Measurements from ENCODE around the gene PPM1B.

Gene PPM1B

GRCh38 chr2:44267269-44267795, 98.7 kb downstream of the PPM1B start:
- no peak for DNase-seq

- DNase-seq = no peak
These were observed 99.3 kb downstream of the PPM1B start for GRCh38 chr2:44267796-44268648.

GRCh38 chr2:44269831-44270230, 101.2 kb downstream of the PPM1B start:
- no peak for DNase-seq

GRCh38 chr2:44271296-44271695, 102.6 kb downstream of the PPM1B start:
- DNase-seq = no peak

GRCh38 chr2:44273076-44273475, 104.4 kb downstream of the PPM1B start:
- no peak for DNase-seq

GRCh38 chr2:44273596-44273995, 104.9 kb downstream of the PPM1B start:
- no peak for DNase-seq

- DNase-seq = no peak
These were observed 107.2 kb downstream of the PPM1B start for GRCh38 chr2:44275927-44276303.

- DNase-seq = no peak
These were observed 108.9 kb downstream of the PPM1B start for GRCh38 chr2:44277541-44277940.

GRCh38 chr2:44280869-44281268, 112.2 kb downstream of the PPM1B start:
- no peak for DNase-seq
